NCI-H2029 (cell line): ENCODE data around the gene CCDC92B.
"Not testable (repeated sequence)": the region's sequence is repeated elsewhere in the genome, so short reads cannot be mapped to it uniquely, and the experiment has no call there.

ENCODE experiments used
- DNase-seq: peaks from one replicate; lab custom pipeline; 2025; lab: John Stamatoyannopoulos, UW

Gene CCDC92B

DNA sequence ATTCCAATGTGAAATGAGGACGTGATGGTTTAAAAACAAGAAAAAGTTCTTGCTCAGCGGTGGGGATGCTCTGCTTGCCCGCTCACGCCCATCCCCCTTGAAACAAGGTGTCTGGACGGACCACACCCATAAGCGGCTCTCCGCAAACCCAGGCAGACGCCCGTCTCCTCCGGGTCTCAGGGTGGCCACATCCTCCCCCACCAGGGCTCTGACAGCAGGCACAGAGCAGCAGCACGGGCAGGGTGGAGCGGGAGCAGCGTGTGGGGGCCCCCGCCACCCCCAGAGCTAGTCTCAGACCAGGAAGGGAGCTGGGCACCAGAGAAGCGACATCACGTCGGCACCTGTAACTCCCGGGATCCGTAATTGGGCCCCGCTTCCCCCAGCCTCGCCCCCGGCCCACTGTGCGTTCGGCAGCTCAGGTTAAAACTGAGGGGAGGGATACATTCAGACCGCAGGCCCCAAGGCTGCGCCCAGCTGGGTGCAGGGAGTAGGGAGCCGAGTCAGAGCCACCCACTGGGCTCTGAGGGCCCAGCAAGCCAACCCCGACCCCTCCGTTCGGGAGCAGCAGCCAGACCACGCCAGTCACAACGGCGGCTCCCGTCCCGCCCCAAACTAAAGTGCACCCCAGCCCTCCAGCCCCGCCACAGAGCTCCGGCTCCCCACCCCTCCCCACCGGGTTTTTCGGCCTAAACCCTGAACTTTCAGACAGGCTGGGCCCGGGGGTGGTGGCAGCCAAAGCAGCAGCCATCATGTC, 59.9 kb downstream of the CCDC92B start:
- no peak for DNase-seq

DNA sequence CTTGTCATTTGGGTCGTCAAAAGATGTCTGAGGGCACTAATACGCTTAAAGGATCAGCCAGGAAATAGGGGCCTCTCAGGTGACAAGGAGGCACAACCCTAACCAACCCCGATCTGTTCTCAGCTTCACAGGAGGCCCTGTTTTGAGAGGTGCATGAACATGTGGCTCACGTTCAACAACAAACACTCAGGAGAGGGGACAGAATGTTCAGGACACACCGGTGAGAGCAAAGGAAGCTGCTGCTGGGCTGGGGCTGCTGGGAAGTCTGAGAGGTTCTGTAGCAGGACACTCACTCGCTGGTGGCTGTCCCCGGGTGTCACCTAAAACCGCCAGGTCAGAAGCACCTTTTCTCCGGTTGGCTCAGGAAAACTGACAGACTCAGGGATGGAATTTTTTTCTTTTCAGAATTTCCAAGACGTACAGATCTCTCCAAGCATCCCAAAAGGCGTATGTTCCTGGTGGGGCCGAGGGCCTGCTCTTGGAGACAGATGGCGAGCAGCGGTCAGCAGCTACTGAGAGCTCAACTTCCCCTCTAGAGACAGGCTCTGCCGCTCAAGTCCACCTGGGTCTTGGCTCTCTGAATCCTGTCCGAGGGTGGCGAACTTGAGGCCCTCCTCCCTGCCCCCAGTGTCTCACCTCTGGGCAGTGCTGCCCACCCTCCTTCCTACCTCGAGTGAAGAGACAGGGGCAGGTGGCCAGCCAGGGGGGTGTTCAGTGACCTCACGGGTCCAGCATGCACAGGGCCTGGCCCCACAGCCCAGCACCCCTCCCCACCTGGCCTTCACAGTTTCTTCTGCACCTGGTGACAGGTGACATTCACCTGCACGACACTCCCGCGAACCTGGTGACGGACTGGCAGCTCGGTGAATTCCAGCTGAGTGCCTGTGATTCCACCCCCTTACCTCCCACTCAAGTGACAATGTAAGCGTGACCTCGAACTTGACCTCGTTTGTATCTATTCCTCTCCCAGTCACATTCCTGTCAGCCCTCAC, 60.8 kb downstream of the CCDC92B start:
- peak; percentile 30 for DNase-seq

DNA sequence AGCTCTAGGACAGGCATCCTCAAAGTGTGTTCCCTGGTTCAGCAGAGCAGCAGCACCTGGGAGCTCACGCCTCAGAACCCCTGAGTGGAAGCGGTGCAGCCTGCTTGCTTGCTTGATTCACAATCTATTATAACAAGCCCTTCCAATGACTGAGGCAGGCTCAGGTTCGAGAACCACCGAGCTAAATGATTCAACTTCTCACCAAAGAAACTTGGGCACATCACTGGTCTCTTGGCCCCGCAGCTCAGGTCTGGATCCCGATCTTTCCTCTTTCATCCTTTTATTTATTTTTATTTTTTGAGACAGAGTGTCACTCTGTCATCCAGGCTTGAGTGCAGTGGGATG, 62.4 kb downstream of the CCDC92B start:
- no peak for DNase-seq

DNA sequence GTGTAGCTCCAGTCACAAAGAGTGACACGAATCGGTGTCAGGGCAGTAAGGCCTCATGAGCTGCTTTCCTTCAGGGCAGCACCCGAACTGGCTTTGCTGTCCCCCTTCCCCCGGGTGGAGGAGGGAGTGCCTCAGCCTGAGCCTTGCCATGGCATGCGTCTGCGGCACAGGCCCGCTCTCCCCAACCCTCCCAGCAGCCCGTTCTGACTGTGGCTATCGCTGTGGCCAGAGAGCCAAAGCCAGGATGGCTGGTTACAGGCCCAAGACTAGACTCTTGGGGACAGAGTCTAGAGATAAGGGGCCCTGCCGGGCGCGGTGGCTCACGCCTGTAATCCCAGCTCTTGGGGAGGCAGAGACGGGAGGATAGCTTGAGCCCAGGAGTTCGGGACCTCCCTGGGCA, 63.8 kb downstream of the CCDC92B start:
- no peak for DNase-seq

DNA sequence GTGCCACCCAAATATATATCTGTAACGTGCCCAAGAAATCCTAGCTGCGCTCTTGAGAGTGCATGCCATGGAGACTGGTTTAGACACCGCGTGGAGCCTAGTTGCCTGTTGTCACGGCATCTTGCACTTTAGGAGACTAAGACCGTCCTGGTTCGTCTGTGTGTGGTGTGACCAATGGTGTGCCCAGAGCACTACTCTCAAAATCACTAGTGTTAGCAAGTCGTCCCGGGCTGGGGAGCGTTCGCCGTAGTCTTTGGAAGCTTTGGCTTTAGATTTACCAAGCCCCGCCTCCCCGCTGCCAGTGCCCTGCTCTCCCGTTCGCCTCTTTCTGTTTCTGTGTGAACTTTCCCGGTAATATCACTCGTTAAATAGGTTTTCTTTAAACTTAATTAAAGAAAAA, 64.9 kb downstream of the CCDC92B start:
- DNase-seq = no peak

DNA sequence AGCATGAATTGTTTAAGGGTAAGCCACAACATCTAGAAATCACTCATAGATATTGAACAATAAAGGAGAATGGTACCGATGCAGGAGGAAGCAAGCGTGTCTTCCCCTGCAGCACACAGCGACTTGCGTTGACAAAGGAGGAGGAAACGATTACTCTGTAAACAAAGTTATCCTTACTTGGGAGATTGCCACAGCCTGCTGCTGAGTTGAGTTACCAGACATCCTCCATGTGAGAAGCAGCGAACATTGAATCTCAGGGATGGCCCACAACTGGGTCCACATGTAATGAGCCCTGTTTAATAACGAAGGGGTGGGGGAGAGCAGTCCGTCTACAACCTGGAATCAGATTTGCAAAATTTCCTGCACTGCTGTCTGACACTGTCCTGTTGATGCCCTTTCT, 65.5 kb downstream of the CCDC92B start:
- DNase-seq = no peak

DNA sequence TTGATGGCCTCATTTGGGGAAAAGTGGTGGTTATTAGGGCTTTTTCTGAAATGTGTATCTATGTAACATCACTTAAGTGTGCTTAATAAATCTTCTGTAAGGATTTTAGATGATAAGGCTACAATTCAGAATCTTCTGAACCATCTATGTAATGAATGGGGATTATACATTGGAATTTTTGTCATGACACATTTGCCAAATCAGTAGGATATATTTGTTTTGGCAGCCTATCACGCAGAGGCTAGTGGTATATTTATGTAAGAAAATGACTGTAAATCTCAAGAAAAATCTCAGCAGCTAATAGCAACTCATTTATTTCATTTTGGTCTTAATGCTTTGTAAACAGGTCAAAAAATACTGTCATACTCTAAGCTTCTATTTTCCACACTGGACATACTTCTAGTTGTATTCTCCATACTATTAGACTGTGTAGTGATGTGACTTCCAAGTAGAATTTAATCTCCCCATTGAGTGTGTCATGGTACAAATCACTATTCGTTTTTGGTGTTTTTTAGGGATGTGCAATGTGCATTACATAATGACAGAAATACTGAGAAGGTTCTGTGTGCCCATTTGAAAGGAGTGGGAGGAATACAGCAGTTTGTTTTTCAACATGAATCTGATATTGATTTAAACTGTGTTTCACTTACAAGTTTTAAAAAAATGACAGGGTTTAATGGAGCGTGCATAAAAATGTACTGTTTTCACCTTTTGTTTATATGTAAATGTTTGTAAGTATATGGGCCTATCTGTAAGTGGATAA, 67.1 kb downstream of the CCDC92B start:
- DNase-seq = no peak

DNA sequence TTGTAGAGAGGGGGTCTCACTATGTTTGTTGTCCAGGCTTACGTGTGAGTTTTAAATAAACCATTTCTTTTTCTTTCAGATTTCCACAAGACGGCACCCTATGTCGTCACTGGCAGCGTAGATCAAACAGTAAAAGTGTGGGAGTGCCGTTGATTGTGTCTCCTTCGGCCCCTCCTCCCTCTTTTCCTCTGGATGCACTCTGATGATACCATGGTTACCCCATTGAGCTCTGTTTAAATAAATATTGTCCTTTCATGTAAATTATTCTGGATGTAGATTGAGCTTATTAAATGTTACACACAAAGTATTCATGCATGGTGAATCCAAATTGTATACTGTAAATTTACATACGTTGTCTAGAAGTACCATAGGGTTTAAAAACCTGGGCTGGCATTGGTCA, 67.8 kb downstream of the CCDC92B start:
- DNase-seq = no peak

DNA sequence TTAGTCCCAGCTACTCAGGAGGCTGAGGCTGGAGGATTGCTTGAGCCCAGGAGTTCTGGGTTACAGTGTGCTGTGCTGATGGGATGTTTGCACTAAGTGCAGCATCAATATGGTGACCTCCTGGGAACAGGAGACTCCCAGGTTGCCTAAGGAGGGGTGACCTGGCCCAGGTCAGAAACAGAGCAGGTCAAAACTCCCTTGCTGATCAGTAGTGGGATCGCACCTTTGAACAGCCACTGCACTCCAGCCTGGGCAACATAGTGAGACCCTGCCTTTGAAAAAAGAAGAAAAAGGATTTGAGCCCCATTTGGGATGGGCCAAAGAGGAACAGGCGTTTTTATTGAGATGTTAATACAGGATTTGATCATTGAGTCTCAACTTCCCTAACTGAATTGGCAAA, 68.5 kb downstream of the CCDC92B start:
- DNase-seq = no peak

DNA sequence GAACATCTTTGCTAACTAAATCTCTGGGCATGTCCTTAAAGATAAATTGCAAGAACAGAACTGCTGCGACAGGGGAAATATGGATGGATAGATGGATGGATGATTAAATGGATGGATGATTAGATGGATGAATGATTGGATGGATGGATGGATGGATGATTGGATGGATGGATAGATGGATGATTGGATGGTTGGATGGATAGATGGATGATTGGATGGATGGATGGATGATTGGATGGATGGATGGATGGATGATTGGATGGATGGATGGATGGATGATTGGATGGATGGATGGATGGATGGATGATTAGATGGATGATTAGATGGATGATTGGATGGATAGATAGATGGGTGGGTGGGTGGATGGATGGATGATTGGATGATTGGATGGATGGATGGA, 70.2 kb downstream of the CCDC92B start:
- DNase-seq = not testable (repeated sequence)
